ENCODE data around the gene PLEKHG4.

Gene PLEKHG4

GRCh38 chr16:67245186-67245585 is 34.1 kb upstream of the PLEKHG4 start:
- DNase-seq = peak in 1 of 2 experiments; percentile 38

GRCh38 chr16:67245674-67246080 is 33.7 kb upstream of the PLEKHG4 start:
- no peak for DNase-seq

- DNase-seq = peak; percentile 68 to 86
These were observed 33.1 kb upstream of the PLEKHG4 start for GRCh38 chr16:67246081-67246755.

GRCh38 chr16:67246756-67247191 is 32.6 kb upstream of the PLEKHG4 start:
- no peak for DNase-seq

- peak; percentile 92 to 94 for DNase-seq
These were observed 31.9 kb upstream of the PLEKHG4 start, which contains the start of gene FHOD1 for GRCh38 chr16:67247192-67248072. Gene FHOD1 (minus strand): TSS chr16:67247481. CDS start chr16:67247410, 71 bp downstream.

GRCh38 chr16:67248073-67248400 is 31.3 kb upstream of the PLEKHG4 start:
- DNase-seq = no peak

- no peak for DNase-seq
These were observed 30.7 kb upstream of the PLEKHG4 start, which contains the start of gene SLC9A5 for GRCh38 chr16:67248401-67249177. Gene SLC9A5 (plus strand): TSS chr16:67248979. CDS start chr16:67249015, 36 bp downstream.

GRCh38 chr16:67249178-67250044 is 29.9 kb upstream of the PLEKHG4 start:
- DNase-seq = no peak

GRCh38 chr16:67250045-67250327 is 29.3 kb upstream of the PLEKHG4 start:
- DNase-seq = no peak

GRCh38 chr16:67252609-67253497 is 26.5 kb upstream of the PLEKHG4 start:
- no peak for DNase-seq

- DNase-seq = no peak
These were observed 24.4 kb upstream of the PLEKHG4 start for GRCh38 chr16:67254801-67255552.

- no peak for DNase-seq
These were observed 23.6 kb upstream of the PLEKHG4 start for GRCh38 chr16:67255553-67256221.

- no peak for DNase-seq
These were observed 22.6 kb upstream of the PLEKHG4 start for GRCh38 chr16:67256701-67257230.

- no peak for DNase-seq
These were observed 21.7 kb upstream of the PLEKHG4 start for GRCh38 chr16:67257486-67258160.

GRCh38 chr16:67258161-67258835 is 21.0 kb upstream of the PLEKHG4 start:
- no peak for DNase-seq

- DNase-seq = no peak
These were observed 19.6 kb upstream of the PLEKHG4 start for GRCh38 chr16:67259705-67260104.

- DNase-seq = peak; percentile 53 to 63
These were observed 18.8 kb upstream of the PLEKHG4 start for GRCh38 chr16:67260426-67261063.

GRCh38 chr16:67263201-67263600 is 16.1 kb upstream of the PLEKHG4 start:
- no peak for DNase-seq

Measured in Kasumi-1 (cell line).